ENCODE data around the gene ZNF276. TPM values are rescaled to one million over a fixed set of nuclear protein-coding genes. Genes with fewer than 3 reads are reported as not detected.

The ZNF276 gene
- total and polyA plus RNA-seq, 2 of the 8 experiments (the other 6 are each of a cell fraction or from before 2014, with no cell fraction given) = 6.4 to 9.3 TPM

DNA sequence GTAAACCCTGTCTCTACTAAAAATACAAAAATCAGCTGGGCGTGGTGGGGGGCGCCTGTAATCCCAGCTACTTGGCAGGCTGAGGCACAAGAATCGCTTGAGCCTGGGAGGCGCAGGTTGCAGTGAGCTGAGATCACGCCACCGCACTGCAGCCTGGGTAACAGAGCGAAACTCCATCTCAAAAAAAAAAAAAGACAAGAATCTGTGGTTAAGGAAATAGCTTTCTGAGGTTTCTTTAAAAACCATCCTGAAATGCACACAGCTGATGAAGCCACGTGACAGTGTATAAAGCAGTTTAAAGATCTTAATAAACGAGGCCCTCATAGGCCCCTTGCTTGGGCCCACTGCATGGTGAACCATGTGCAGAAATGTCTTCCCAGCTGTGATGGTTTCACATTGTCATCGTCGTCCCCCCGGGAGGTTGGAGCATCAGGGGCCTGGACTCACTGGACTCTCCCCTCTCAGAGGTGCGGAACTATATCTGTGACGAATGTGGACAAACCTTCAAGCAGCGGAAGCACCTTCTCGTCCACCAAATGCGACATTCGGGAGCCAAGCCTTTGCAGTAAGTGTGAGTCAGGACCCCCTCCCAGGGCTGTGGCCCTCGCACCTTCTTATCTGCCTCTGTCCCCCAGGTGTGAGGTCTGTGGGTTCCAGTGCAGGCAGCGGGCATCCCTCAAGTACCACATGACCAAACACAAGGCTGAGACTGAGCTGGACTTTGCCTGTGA, 16.2 kb downstream of the ZNF276 start:
- Histone ChIP-seq H3K79me2 (ENCODE audit: control insufficient read depth in 1 of 2, insufficient read depth in 2 of 2, low read length in 2 of 2) (no peaks in the 10 kb centered on the region), H2BK120ac (replicated peaks; ENCODE audit: low read depth, low read length) (no peak overlapping the region), H3K9ac (replicated peaks in 1 of 4; ENCODE audit: extremely low read depth in 1 of 4, low read depth in 3 of 4, low read length in 3 of 4) (no peak overlapping the region), H3K14ac (ENCODE audit: insufficient read length) (no peak overlapping the region), H3K79me1 (ENCODE audit: low read depth, low read length) (no peaks in the 10 kb centered on the region), H2BK20ac (ENCODE audit: low read length) (no peak overlapping the region), H3K23ac (ENCODE audit: insufficient read length) (no peak overlapping the region), H3K4ac (replicated peaks; ENCODE audit: insufficient read length, low read depth, low read length) (no peak overlapping the region), H3K27me3 (replicated peaks in 1 of 4; ENCODE audit: control insufficient read depth in 3 of 4, extremely low read depth in 1 of 4, insufficient read depth in 3 of 4, low read length in 3 of 4) (no peaks in the 10 kb centered on the region), H2AFZ (ENCODE audit: low read length) (no peak overlapping the region), H4K20me1 (replicated peaks in 1 of 2; ENCODE audit: control insufficient read depth in 1 of 2, insufficient read depth in 2 of 2, low read length in 2 of 2) (peaks cover 3 to 6% of the 10 kb centered on the region in 2 experiments), H4K8ac (ENCODE audit: extremely low read depth, insufficient read depth, low read length) (peak overlapping the region; percentile 45; the same call in 1 of the 2 replicates), H2AK5ac (ENCODE audit: low read depth, low read length) (no peak overlapping the region), H3K4me2 (ENCODE audit: insufficient read depth in 1 of 2, low read depth in 2 of 2, low read length in 2 of 2) (no peak overlapping the region), H4K5ac (ENCODE audit: insufficient read length, low read depth, low read length) (no peak overlapping the region), H2BK5ac (ENCODE audit: low read depth, low read length) (no peak overlapping the region), H4K91ac (replicated peaks; ENCODE audit: insufficient read length, low read length) (no peak overlapping the region), H3K9me3 (ENCODE audit: insufficient read depth in 2 of 2, low read depth in 1 of 2, low read length in 1 of 2) (no peaks in the 10 kb centered on the region), H3K27ac (ENCODE audit: low read depth, low read length) (no peak overlapping the region; the same call in 1 of the 2 replicates), H2BK12ac (ENCODE audit: low read depth, low read length) (no peak overlapping the region), H3K56ac (replicated peaks; ENCODE audit: insufficient read length, low read depth, low read length) (no peak overlapping the region), H3K4me3 (ENCODE audit: extremely low read depth in 1 of 4, insufficient read depth in 2 of 4, low read depth in 3 of 4, low read length in 4 of 4) (no peak overlapping the region), H3K36me3 (ENCODE audit: control insufficient read depth in 2 of 4, insufficient read depth in 4 of 4, low read length in 3 of 4) (peaks cover 22 to 59% (median 46%) of the 10 kb centered on the region in 4 experiments), H3K18ac (ENCODE audit: extremely low read depth, low read length) (no peak overlapping the region), H3K23me2 (ENCODE audit: low read depth, low read length) (no peaks in the 10 kb centered on the region), H3K4me1 (replicated peaks in 1 of 4; ENCODE audit: control insufficient read depth in 3 of 4, insufficient read depth in 4 of 4, low read length in 3 of 4) (no peaks in the 10 kb centered on the region), H2BK15ac (ENCODE audit: low read length) (no peak overlapping the region)
- WGBS, 2 experiments (ENCODE audit: extremely low coverage in 1 of 2, insufficient coverage in 1 of 2, insufficient read length in 1 of 2, insufficient replicate concordance in 2 of 2, low coverage in 1 of 2, low lambda C conversion rate in 2 of 2, missing lambda C conversion rate in 1 of 2) = 95% methylated on average over 20 of the region's 20 CpGs; no CpG with 5 or more reads in 1 of the 2 experiments
- POLR2A ChIA-PET (ENCODE audit: partially characterized antibody) = interaction anchor here (0.6 to 16.1 kb wide), 9 partner anchors 9 to 521 kb away, joined by 3 to 193 read pairs (median 3); no protein-coding TSS in a partner anchor
- CTCF ChIA-PET (ENCODE audit: partially characterized antibody) = interaction anchor here (0.8 to 7.8 kb wide), 6 partner anchors 8 to 123 kb away, joined by 3 to 69 read pairs (median 4); no protein-coding TSS in a partner anchor
- DNase-seq (ENCODE audit: low read depth in 1 of 2, low spot score in 2 of 2) (no peak), FAIRE-seq (no peak)
- TF ChIP-seq CHD2 (IDR thresholded peaks at IDR 0.05; ENCODE audit: low read length) (no peak), GTF2F1 (IDR thresholded peaks at IDR 0.05; ENCODE audit: borderline replicate concordance, low read depth, low read length) (no peak), TBP (IDR thresholded peaks at IDR 0.05; ENCODE audit: low read depth, low read length) (no peak), PHF8 (conservative IDR thresholded peaks at IDR 0.05; ENCODE audit: low read depth, low read length) (no peak), POLR2AphosphoS5 (IDR thresholded peaks at IDR 0.05; ENCODE audit: low read depth, low read length) (0 out of 2 replicates have a peak, but pooled peaks have one; percentile 49), CBX5 (IDR thresholded peaks at IDR 0.05; ENCODE audit: low read depth, low read length) (no peak), ASH2L (IDR thresholded peaks at IDR 0.05; ENCODE audit: low read length) (no peak), BACH1 (IDR thresholded peaks at IDR 0.05; ENCODE audit: low read length) (no peak)

All from H1 (cell line).